Bronchial epithelial cell (primary cell): ENCODE data around the gene YIPF5. TPM values are rescaled to one million over a fixed set of nuclear protein-coding genes. Genes with fewer than 3 reads are reported as not detected.
A peak's percentile ranks its signal among the peaks of the same experiment; 100 is the strongest.

Source experiments
- DNase-seq: peaks from one replicate; pipeline ENCODE4 v3.0.0-alpha.2; 2010; ENCODE audit warnings: low read depth
- FAIRE-seq: peaks from 2 replicates; lab custom pipeline; 2011; peaks lifted over from hg19 to GRCh38; lab: Jason Lieb, UNC
- H3K27me3 ChIP-seq: 2 replicates; pipeline ENCODE4 v1.5.1; 2011; ENCODE audit warnings: low read length; ENCODE audit not compliant: control insufficient read depth, insufficient read depth
- H3K36me3 ChIP-seq: 2 replicates; pipeline ENCODE4 v1.5.1; 2011; ENCODE audit warnings: low read length; ENCODE audit not compliant: control insufficient read depth, insufficient read depth
- H3K4me3 ChIP-seq: 2 replicates; pipeline ENCODE4 v1.5.1; 2011; ENCODE audit warnings: mild to moderate bottlenecking, low read depth, low read length, control low read depth
- CTCF ChIP-seq: IDR thresholded peaks from 2 replicates; pipeline ENCODE4 v1.5.1; 2011; ENCODE audit warnings: mild to moderate bottlenecking, moderate library complexity, low read length, control low read depth, inconsistent platforms; ENCODE audit not compliant: insufficient read depth, severe bottlenecking
- total RNA-seq: library from RNA; depleted of rRNA; stranded (reverse); fragments of >200 nt; gene quantifications from 2 replicates; pipeline ENCODE4 v1.2.1, GENCODE V29; 2014

YIPF5 gene
- total RNA-seq, 1 donor from 2014 or later: 104 TPM

DNA sequence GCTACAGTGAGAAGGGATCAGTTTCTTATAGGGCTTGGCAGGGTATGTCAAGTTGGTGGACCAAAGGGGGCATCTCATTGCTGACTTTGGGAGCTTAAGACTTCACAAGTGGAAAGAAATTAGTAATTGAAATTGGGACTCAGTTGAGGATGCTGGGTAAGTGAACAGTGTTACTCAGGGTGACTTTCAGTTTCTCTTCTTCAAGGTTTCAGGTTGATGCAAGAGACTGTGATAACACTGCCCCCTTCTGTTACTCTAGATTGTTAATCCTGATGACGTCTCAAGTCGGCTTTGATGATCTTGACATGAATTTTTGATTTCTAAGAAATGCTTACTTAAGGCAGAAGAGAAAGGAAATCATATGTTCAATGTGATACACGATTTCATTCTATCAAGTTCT is 21.5 kb upstream of the YIPF5 start:
- H3K27me3 ChIP-seq: no peaks in the 10 kb centered on the region
- FAIRE-seq (no peak), DNase-seq (peak; percentile 85)
- peak; percentile 54 for TF ChIP-seq CTCF
- no peak overlapping the region for H3K4me3 ChIP-seq
- no peaks in the 10 kb centered on the region for H3K36me3 ChIP-seq

- FAIRE-seq: no peak
- DNase-seq: no peak
- Histone ChIP-seq H3K4me3 (no peak overlapping the region), H3K36me3 (no peaks in the 10 kb centered on the region), H3K27me3 (no peaks in the 10 kb centered on the region)
- TF ChIP-seq CTCF: no peak
Measured at GRCh38 chr5:144191531-144191930, 21.1 kb upstream of the YIPF5 start.

DNA sequence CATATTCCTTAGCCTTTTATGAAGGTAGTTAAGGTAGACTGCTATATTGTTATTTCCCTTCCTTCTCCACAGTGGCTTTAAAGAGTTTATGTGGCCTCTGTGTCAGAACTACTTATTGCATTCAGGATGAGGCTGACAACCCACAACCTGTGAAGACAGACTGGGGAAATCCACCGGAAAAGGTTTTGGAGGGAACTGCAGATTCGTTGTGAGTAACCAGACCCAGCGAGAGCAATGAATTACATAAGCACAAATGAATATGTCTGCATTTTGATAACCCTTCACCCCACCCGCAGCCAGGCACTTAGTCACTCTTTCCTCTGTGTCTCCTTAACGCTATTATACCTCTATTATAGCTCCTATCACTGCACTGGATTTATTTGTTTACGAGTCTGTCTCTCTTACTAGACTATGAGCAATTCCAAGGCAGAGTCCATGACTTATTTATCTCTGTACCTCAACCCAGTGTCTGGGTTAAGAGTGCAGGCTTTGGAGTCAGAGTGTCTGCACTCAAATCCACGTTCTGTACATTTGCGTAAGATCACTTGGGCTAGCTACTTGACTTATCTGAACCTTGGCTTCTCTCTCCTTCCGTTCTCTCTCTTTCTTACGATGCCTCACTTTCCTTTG is 19.5 kb upstream of the YIPF5 start:
- FAIRE-seq: no peak
- peak; percentile 97 for DNase-seq
- H3K27me3 ChIP-seq: no peaks in the 10 kb centered on the region
- no peak for TF ChIP-seq CTCF
- no peaks in the 10 kb centered on the region for H3K36me3 ChIP-seq
- no peak overlapping the region for H3K4me3 ChIP-seq

DNA sequence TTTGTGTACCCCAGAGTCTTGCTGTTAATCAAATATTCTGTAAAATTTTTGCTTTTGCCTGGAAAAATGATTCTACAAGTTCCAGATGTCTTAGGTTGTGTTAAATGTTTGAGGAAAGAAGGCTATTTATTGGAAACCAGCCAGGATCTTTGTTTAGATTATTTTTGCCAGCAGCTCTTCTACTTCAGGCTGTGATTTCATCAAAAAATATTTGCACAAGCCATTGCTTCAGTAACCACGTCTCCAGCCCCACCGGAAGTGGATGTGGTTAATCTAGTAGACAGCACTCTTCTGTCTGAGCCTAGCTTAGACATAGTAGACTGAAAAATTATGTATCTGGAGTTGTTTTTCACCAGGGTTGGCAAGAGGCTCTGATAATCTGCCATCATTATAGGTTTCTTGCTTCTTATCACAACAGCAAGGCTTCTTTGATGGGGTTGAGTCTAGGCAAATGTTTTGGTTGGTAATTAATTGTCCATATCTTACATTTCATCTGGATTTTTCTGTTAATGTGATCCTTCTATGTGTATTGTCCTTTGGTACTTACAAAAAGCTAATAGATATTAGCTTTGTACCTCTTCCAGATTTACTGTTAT is 17.3 kb upstream of the YIPF5 start:
- Histone ChIP-seq H3K4me3 (no peak overlapping the region), H3K36me3 (no peaks in the 10 kb centered on the region), H3K27me3 (no peaks in the 10 kb centered on the region)
- FAIRE-seq (no peak), DNase-seq (peak; percentile 91)
- no peak for TF ChIP-seq CTCF

GRCh38 chr5:144183254-144183889 is 12.9 kb upstream of the YIPF5 start:
- DNase-seq (peak; percentile 54), FAIRE-seq (no peak)
- peak; percentile 51 for TF ChIP-seq CTCF
- Histone ChIP-seq H3K27me3 (no peaks in the 10 kb centered on the region), H3K36me3 (no peaks in the 10 kb centered on the region), H3K4me3 (no peak overlapping the region)
